ENCODE data around the gene ABHD2. TPM values are rescaled to one million over a fixed set of nuclear protein-coding genes. Genes with fewer than 3 reads are reported as not detected.

The ABHD2 gene
- total RNA-seq, 1 experiment from 2014 or later, result 29.7 TPM

GRCh38 chr15:89103481-89104171 is 15.4 kb downstream of the ABHD2 start:
- ChIA-PET CTCF (interaction anchor here (0.6 to 3.9 kb wide), 12 partner anchors 9 to 103 kb away, joined by 3 to 36 read pairs (median 6); partner anchors contain the start of gene ABHD2), POLR2A (no interaction called here)
- no peaks in the 10 kb centered on the region for H3K9me3 Mint-ChIP-seq
- ATAC-seq (no peak), DNase-seq (ENCODE audit: low spot score) (no peak)
- no peaks in the 10 kb centered on the region for H3K27me3 Mint-ChIP-seq (ENCODE audit: low read depth)
- TF ChIP-seq SMAD3 (CRISPR knock-in tag; IDR thresholded peaks at IDR 0.05; ENCODE audit: borderline replicate concordance) (no peak), MLX (CRISPR knock-in tag; IDR thresholded peaks at IDR 0.05) (no peak), GRHL2 (CRISPR knock-in tag; IDR thresholded peaks at IDR 0.05; ENCODE audit: insufficient replicate concordance, severe bottlenecking) (no peak), ZMAT4 (CRISPR knock-in tag; IDR thresholded peaks at IDR 0.05) (no peak), TEAD4 (CRISPR knock-in tag; IDR thresholded peaks at IDR 0.05) (no peak), TCF7 (CRISPR knock-in tag; IDR thresholded peaks at IDR 0.05; ENCODE audit: low read depth) (no peak)
- H3K27ac Mint-ChIP-seq, result no peak overlapping the region
- H3K36me3 Mint-ChIP-seq, result no peaks in the 10 kb centered on the region
- no peak overlapping the region for H3K4me3 Mint-ChIP-seq
- H3K4me1 Mint-ChIP-seq, result peaks cover 24% of the 10 kb centered on the region

GRCh38 chr15:89104172-89104564 is 15.9 kb downstream of the ABHD2 start:
- H3K27ac Mint-ChIP-seq, result no peak overlapping the region
- CTCF ChIA-PET, result interaction anchor here (0.6 to 3.9 kb wide), 11 partner anchors 8 to 103 kb away, joined by 3 to 36 read pairs (median 6); partner anchors contain the start of gene ABHD2
- ATAC-seq, result peak; percentile 65
- TF ChIP-seq MAX (CRISPR knock-in tag; IDR thresholded peaks at IDR 0.05) (no peak), ZNF512 (CRISPR knock-in tag; IDR thresholded peaks at IDR 0.05; ENCODE audit: borderline replicate concordance) (no peak), ARID4B (CRISPR knock-in tag; IDR thresholded peaks at IDR 0.05; ENCODE audit: borderline replicate concordance) (no peak), E2F1 (CRISPR knock-in tag; IDR thresholded peaks at IDR 0.05) (no peak), KAT7 (CRISPR knock-in tag; IDR thresholded peaks at IDR 0.05; ENCODE audit: borderline replicate concordance) (no peak), SP1 (CRISPR knock-in tag; conservative IDR thresholded peaks at IDR 0.05) (no peak), PRDM15 (CRISPR knock-in tag; IDR thresholded peaks at IDR 0.05) (no peak), NR1H2 (CRISPR knock-in tag; IDR thresholded peaks at IDR 0.05) (no peak), HMGA2 (CRISPR knock-in tag; IDR thresholded peaks at IDR 0.05) (no peak), ATF3 (CRISPR knock-in tag; conservative IDR thresholded peaks at IDR 0.05) (no peak), GRHL2 (CRISPR knock-in tag; IDR thresholded peaks at IDR 0.05; ENCODE audit: insufficient replicate concordance, severe bottlenecking) (no peak)

More at GRCh38 chr15:89104172-89104564, 15.9 kb downstream of the ABHD2 start:
- POLR2A ChIA-PET, result no interaction called here
- Mint-ChIP-seq H3K9me3 (no peaks in the 10 kb centered on the region), H3K4me1 (peaks cover 28% of the 10 kb centered on the region), H3K36me3 (no peaks in the 10 kb centered on the region), H3K4me3 (no peak overlapping the region), H3K27me3 (ENCODE audit: low read depth) (no peaks in the 10 kb centered on the region)
- DNase-seq (ENCODE audit: low spot score), result peak; percentile 17
